Smooth muscle cell (in vitro differentiated cells): Measurements from ENCODE around the gene CILP. TPM values are rescaled to one million over a fixed set of nuclear protein-coding genes. Genes with fewer than 3 reads are reported as not detected.

ENCODE experiments used
- DNase-seq: peaks from one replicate; lab custom pipeline; 2025; ENCODE audit not compliant: unreplicated experiment; lab: John Stamatoyannopoulos, UW
- H2AFZ ChIP-seq: fragments of 200-600 bp; sonication (generic); 2 replicates; pipeline ENCODE4 v1.6.0; 2016; ENCODE audit warnings: antibody characterized with exemption, low read depth, mild to moderate bottlenecking
- H3F3A ChIP-seq: fragments of 200-600 bp; sonication (generic); 2 replicates; pipeline ENCODE4 v1.6.0; 2017; ENCODE audit warnings: antibody characterized with exemption, low read depth
- H3K27ac ChIP-seq: fragments of 200-600 bp; sonication (generic); 2 replicates; pipeline ENCODE4 v1.5.1; 2016; ENCODE audit warnings: low read depth, mild to moderate bottlenecking
- H3K27me3 ChIP-seq: fragments of 200-600 bp; sonication (generic); 2 replicates; pipeline ENCODE4 v1.6.1; 2016; ENCODE audit warnings: low read depth, mild to moderate bottlenecking
- H3K36me3 ChIP-seq: fragments of 200-600 bp; sonication (generic); 2 replicates; pipeline ENCODE4 v1.5.1; 2016; ENCODE audit warnings: low read depth
- H3K4me1 ChIP-seq: fragments of 200-600 bp; sonication (generic); 2 replicates; pipeline ENCODE4 v1.5.1; 2016; ENCODE audit warnings: low read depth
- H3K4me2 ChIP-seq: fragments of 200-600 bp; sonication (generic); 2 replicates; pipeline ENCODE4 v1.6.0; 2016; ENCODE audit warnings: mild to moderate bottlenecking
- H3K4me3 ChIP-seq: fragments of 200-600 bp; sonication (generic); 2 replicates; pipeline ENCODE4 v1.5.1; 2016; ENCODE audit warnings: mild to moderate bottlenecking
- H3K79me2 ChIP-seq: fragments of 200-600 bp; sonication (generic); 2 replicates; pipeline ENCODE4 v1.6.0; 2016; ENCODE audit warnings: low read depth, mild to moderate bottlenecking
- H3K9ac ChIP-seq: fragments of 200-600 bp; sonication (generic); 2 replicates; pipeline ENCODE4 v1.6.0; 2016; ENCODE audit warnings: low read depth
- H3K9me3 ChIP-seq: fragments of 200-600 bp; sonication (generic); replicated peaks from 2 replicates; pipeline ENCODE4 v1.5.1; 2016; ENCODE audit warnings: low read depth
- H4K20me1 ChIP-seq: fragments of 200-600 bp; sonication (generic); 2 replicates; pipeline ENCODE4 v1.6.0; 2016; ENCODE audit warnings: low read depth
- WGBS: methylation state at CpG from one replicate; pipeline ENCODE4 v1.1.7; 2016; ENCODE audit warnings: low lambda C conversion rate; 5-methylcytosine and 5-hydroxymethylcytosine counted together
- polyA plus RNA-seq: library from polyadenylated mRNA; unstranded; fragments of >200 nt; fragmentation: Nextera tagmentation; extraction: Ambion mirVana; gene quantifications from 2 replicates; pipeline ENCODE4 v1.2.1, GENCODE V29; 2016
- total RNA-seq: library from RNA; depleted of rRNA; stranded (reverse); fragments of >200 nt; gene quantifications from 2 replicates; pipeline ENCODE4 v1.2.3, GENCODE V29; 2014
- TF ChIP-seq, protein P1 (sequence below): fragments of 200-600 bp; sonication (generic); IDR thresholded peaks from 2 replicates; pipeline ENCODE4 v1.5.1; 2017; ENCODE audit warnings: borderline replicate concordance, mild to moderate bottlenecking, antibody characterized with exemption; ENCODE audit not compliant: insufficient read depth, poor library complexity, severe bottlenecking

Gene CILP
- total and polyA plus RNA-seq, 2 experiments from 2014 or later = 84.4 to 125 TPM

DNA sequence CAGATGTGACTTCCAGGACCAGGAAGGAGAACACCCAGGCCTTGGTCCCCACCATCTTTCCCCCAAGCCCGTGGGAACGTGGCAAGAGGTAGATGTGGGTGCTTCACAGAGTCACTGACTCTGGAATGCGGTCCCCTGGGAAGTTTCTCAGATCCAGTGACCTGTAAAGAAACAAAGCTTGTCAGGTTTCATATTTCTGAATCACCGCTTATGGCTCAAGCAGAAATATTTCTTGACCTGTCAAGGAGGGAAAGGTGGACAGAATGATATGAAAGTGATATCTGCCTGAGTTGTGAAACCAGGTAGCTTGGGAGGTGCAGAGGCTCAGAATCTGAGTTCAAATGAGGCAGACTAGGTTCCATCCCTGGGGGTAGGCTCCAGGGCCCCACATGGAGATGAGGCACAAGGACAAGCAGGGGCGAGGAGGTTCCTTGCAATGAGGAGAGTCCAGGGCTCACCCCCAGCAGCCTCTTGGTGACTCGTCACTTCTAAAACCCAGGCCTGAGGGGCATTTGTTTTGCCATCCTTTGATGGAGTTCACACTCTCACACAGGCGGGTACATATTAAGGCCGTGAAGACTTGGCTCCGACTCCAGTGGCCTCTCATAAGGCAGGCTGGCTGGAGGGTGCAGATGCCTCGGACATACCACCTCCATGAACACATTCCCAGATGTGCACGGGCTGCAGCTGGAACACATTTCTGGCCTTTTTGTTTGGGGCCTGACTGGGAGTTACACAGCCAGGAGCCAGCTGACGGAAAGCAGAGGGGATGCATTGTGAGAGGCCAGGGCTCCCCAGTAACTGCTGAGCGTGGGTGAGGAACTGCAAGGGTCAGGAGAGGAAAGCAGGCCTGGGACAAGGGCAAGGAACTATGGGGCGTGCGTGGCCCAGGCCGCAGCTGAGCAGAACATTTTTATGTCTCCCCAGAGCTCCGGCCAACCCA, 1.3 kb downstream of the CILP start:
- no peak for DNase-seq

DNA sequence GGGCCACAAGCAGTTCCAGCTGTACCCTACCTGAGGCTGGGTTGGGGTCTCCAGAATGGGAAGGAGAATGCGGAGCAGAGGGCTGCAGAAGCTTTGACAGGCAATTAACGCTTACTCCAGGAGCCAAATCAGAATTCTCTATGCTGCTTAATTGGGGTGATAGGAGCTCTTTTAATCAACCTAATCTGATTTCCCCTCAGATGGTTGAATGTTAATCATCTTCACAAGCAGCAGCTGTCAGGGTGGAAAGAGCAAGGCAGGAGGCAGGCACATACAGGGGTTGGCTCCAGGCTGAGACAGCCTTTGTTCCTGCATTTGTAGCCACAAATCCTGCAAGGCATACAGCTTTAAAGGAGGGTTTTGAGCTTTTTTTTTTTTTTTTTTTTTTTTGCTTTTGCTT, 2.6 kb downstream of the CILP start:
- no peak for DNase-seq
- Histone ChIP-seq H3K4me1 (peaks cover 34% of the 10 kb centered on the region), H3K9me3 (no peaks in the 10 kb centered on the region), H3K27ac (no peak overlapping the region), H3K4me2 (no peak overlapping the region), H3K4me3 (no peak overlapping the region), H3K36me3 (no peaks in the 10 kb centered on the region), H3K79me2 (no peaks in the 10 kb centered on the region), H3K9ac (no peak overlapping the region), H3K27me3 (no peaks in the 10 kb centered on the region), H3F3A (peaks cover 4% of the 10 kb centered on the region), H4K20me1 (no peaks in the 10 kb centered on the region), H2AFZ (no peak overlapping the region)
- WGBS = 93% methylated on average over 2 of the region's 2 CpGs
- TF ChIP-seq, protein P1, sequence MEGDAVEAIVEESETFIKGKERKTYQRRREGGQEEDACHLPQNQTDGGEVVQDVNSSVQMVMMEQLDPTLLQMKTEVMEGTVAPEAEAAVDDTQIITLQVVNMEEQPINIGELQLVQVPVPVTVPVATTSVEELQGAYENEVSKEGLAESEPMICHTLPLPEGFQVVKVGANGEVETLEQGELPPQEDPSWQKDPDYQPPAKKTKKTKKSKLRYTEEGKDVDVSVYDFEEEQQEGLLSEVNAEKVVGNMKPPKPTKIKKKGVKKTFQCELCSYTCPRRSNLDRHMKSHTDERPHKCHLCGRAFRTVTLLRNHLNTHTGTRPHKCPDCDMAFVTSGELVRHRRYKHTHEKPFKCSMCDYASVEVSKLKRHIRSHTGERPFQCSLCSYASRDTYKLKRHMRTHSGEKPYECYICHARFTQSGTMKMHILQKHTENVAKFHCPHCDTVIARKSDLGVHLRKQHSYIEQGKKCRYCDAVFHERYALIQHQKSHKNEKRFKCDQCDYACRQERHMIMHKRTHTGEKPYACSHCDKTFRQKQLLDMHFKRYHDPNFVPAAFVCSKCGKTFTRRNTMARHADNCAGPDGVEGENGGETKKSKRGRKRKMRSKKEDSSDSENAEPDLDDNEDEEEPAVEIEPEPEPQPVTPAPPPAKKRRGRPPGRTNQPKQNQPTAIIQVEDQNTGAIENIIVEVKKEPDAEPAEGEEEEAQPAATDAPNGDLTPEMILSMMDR = no peak

More for the DNA sequence above, 1.3 kb downstream of the CILP start:
- Histone ChIP-seq H2AFZ (peak overlapping the region; percentile 61), H3K27ac (peak overlapping the region; percentile 65), H3K4me2 (peak overlapping the region; percentile 74), H3K36me3 (no peaks in the 10 kb centered on the region), H3K27me3 (no peaks in the 10 kb centered on the region), H3K9me3 (no peaks in the 10 kb centered on the region), H3K79me2 (no peaks in the 10 kb centered on the region), H3K4me1 (peaks cover 34% of the 10 kb centered on the region), H4K20me1 (no peaks in the 10 kb centered on the region), H3F3A (peaks cover 4% of the 10 kb centered on the region), H3K4me3 (no peak overlapping the region), H3K9ac (no peak overlapping the region)
- TF ChIP-seq, protein P1 = no peak
- 66% methylated on average over 17 of the region's 17 CpGs for WGBS

DNA sequence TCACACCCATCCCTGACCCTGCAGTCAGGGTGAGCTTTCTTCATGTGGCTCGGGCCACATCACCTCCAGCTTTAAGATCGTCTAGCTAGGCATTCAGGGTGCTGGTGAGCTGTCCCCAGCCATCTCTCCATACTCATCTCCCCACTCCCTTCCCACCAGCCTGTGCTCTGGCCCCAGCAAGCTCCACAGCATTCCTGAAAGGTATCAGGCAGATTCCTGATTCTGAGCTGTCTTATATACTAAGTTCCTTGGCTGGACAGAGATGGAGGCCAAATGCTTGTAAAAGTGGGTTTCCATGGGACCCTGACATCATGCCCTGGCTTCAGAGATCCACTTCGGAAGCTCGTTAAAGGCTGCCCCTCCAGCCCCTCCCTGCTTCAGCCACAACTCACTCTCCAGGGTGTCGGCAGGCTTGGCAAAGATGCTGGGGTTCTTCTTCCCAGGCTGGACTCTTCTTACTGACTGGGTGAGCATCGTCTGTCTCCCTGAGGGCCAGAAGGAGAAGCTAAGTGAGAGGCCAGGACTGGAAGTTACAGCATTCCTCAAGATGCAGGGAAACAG, 3.9 kb downstream of the CILP start:
- Histone ChIP-seq H3K27ac (no peak overlapping the region), H3K4me2 (no peak overlapping the region), H3K79me2 (no peaks in the 10 kb centered on the region), H3K9me3 (no peaks in the 10 kb centered on the region), H2AFZ (no peak overlapping the region), H3K36me3 (no peaks in the 10 kb centered on the region), H4K20me1 (no peaks in the 10 kb centered on the region), H3K9ac (no peak overlapping the region), H3K27me3 (no peaks in the 10 kb centered on the region), H3K4me3 (no peak overlapping the region), H3F3A (peaks cover 4% of the 10 kb centered on the region), H3K4me1 (peaks cover 34% of the 10 kb centered on the region)
- no peak for DNase-seq
- 68% methylated on average over 6 of the region's 6 CpGs for WGBS
- TF ChIP-seq, protein P1 = no peak
